ENCODE measurements around the gene LACRT.
"Not testable (repeated sequence)": the region's sequence is repeated elsewhere in the genome, so short reads cannot be mapped to it uniquely, and the experiment has no call there.

Gene LACRT, protein sequence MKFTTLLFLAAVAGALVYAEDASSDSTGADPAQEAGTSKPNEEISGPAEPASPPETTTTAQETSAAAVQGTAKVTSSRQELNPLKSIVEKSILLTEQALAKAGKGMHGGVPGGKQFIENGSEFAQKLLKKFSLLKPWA

GRCh38 chr12:54634795-54635194 lies at the start of gene LACRT:
LACRT (minus strand) TSS chr12:54634895; CDS start chr12:54634841, 54 bp downstream.
- DNase-seq = no peak

- no peak for DNase-seq
These were observed 48.7 kb upstream of the LACRT start for GRCh38 chr12:54683398-54683797.

DNA sequence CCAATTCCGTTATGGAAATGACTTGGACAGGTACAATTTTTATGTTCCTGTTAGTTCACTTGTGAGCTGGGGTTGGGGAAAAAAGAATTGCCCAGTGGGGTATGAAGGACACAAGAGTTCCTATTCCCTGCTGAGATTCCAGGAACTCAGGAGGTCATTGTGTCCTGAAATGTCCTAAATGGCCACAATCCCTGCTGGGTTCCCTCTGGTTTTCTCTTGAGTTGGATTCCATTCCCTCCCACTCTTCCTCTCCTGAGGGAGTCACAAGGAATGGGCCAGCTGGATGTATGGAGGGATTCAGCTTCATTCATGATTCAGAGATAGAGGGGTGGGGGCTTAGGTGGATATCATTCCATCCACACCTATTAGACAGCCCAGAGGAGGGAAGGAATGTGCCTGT lies 48.0 kb upstream of the LACRT start:
- no peak for DNase-seq

- no peak for DNase-seq
These were observed 45.7 kb upstream of the LACRT start for GRCh38 chr12:54680374-54680773.

GRCh38 chr12:54678131-54678530 lies 43.4 kb upstream of the LACRT start:
- DNase-seq = no peak

- DNase-seq = no peak
These were observed 33.2 kb upstream of the LACRT start for GRCh38 chr12:54667945-54668344.

- no peak for DNase-seq
These were observed 31.3 kb upstream of the LACRT start for GRCh38 chr12:54666008-54666407.

DNA sequence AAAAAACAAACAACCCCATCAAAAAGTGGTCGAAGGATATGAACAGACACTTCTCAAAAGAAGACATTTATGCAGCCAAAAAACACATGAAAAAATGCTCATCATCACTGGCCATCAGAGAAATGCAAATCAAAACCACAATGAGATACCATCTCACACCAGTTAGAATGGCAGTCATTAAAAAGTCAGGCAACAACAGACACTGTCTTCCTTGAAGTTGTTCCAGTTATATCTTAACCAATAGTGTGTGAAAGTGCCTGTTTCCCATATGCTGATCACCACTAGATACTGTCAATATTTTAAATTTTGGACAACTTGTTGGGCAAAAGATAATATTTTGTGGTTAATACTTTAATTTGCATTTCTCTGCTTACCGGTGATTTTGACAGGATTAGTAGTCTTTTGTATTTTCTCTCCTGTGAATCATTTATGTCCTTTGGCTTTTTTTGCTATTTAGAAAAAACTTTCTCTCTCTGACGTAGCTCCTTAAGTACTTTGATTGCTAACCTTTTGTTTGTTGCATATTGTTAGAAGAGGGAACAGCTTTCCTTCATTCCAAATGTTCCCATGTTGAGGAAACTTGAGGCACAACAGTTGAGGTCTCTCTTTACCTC lies 30.4 kb upstream of the LACRT start:
- DNase-seq = not testable (repeated sequence)

GRCh38 chr12:54663603-54664002 lies 28.9 kb upstream of the LACRT start:
- DNase-seq = no peak

DNA sequence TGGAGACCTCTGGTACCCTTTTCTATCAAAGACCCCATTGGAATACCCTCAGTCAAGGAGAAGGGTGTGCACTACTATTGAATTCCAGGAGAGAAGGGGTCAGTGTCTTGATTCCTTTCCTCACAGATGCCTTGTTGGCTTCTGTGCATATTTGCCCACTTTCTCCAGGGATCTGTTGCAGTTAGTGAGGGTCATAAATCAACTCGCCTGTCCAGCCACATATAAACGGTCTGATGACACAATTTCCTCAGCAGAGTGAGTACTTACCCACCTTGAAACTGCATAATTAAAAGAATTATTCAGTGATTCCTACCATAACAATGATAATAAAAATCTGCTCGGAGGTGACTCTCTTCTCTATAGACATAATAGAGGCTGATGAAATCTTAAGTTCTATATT lies 27.3 kb upstream of the LACRT start:
- no peak for DNase-seq

- no peak for DNase-seq
These were observed 26.4 kb upstream of the LACRT start for GRCh38 chr12:54661048-54661447.

- DNase-seq = no peak
These were observed 25.7 kb upstream of the LACRT start for GRCh38 chr12:54660320-54660962.

GRCh38 chr12:54658306-54659264 lies 23.9 kb upstream of the LACRT start:
- DNase-seq = peak; percentile 39

- no peak for DNase-seq
These were observed 22.5 kb upstream of the LACRT start for GRCh38 chr12:54657105-54657607.

- no peak for DNase-seq
These were observed 20.2 kb upstream of the LACRT start for GRCh38 chr12:54654926-54655325.

GRCh38 chr12:54653025-54653424 lies 18.3 kb upstream of the LACRT start:
- no peak for DNase-seq

DNA sequence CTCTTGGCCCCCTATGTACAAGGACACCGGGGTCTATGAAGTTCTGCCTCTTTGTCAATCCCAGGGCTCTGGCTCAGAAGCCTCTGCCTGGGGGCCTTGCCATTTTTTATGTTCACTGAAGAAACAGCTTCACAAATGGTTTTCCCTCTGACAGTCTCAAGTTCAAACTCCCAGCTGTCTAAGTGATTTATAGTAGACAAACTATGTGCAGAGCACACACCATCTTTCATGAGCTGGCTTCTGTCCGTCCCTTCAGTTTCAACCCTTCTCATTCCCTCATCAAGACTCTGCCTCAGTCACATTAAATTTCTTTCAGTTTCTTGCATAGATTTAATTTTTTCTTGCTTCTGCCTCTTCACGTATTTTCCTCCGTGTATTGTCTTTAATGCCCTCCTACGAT lies 16.2 kb upstream of the LACRT start:
- no peak for DNase-seq

- DNase-seq = no peak
These were observed 15.7 kb upstream of the LACRT start for GRCh38 chr12:54650409-54650808.

GRCh38 chr12:54649825-54650224 lies 15.1 kb upstream of the LACRT start:
- no peak for DNase-seq

DNA sequence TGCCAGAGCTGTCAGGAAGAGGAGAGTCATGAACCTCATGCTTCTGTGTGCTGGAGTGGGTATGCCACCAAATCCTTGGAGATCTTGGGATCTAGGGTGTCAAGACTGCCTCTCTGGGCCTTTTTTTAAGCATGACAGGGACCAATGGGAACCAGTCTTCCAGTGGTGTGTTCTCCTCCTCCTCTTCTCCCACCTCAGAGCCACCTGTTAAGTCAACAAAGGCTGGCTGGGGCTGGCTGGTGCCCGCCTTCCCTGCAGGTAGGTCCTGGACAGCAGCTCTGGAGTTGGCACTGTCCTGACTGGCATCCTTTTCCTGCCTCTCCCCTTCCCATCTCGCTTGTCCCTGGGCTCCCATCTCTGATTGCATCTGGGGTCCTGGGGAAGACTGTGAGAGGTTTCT lies 13.6 kb upstream of the LACRT start, which contains the start of gene DCD:
Gene DCD, minus strand, starts transcription at position 101 of the 400 bp plus-strand sequence. Its CDS starts 62 bp downstream, at position 39.
- no peak for DNase-seq

DNA sequence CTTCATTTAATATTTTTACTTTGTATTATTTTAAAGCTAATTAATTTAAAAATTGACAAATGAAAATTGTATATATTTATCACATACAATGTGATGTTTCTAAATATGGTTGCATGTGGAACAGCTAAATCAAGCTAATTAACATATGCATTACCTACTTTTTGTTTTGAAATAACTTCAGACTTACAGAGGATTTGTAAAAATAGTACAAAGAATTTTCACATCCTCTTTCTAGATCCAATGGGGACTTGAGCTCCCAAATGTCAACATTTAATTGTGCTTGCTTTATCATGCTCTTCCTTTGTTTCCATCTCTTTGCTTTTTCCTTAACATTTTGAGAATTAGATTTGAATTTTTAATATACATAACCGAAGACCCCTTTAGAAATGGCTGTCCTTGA lies 6.9 kb upstream of the LACRT start:
- DNase-seq = no peak

GRCh38 chr12:54641089-54641488 lies 6.4 kb upstream of the LACRT start:
- DNase-seq = no peak

DNA sequence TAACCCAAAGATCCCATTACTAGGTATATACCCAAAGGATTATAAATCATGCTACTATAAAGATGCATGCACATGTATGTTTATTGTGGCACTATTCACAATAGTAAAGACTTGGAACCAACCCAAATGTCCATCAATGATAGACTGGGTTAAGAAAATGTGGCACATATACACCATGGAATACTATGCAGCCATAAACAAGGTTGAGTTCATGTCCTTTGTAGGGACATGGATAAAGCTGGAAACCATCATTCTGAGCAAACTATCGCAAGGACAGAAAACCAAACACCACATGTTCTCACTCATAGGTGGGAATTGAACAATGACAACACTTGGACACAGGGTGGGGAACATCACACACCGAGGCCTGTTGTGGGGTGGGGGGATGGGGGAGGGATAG lies 4.4 kb upstream of the LACRT start:
- DNase-seq = not testable (repeated sequence)

All from CD4-positive, alpha-beta T cell treated with Interleukin-17A for 1 hour (primary cell).